Adrenal gland (tissue), 12 donors: ENCODE results near the gene ZSCAN9. TPM values are rescaled to one million over a fixed set of nuclear protein-coding genes. Genes with fewer than 3 reads are reported as not detected.

Experiments
- DNase-seq, 7 donors: peaks; one replicate each; pipeline ENCODE4 v3.0.0-alpha.2; 2019 to 2020
- H3K27ac ChIP-seq, 5 donors: fragments of 200-600 bp; sonication (generic) in 4 of 5; 1 replicate in 3 of 5; 2 replicates in 2 of 5; pipeline versions ENCODE4 v1.5.1 to v1.8.0; 2016 to 2020; ENCODE audit warnings: mild to moderate bottlenecking in 1 of 5
- H3K27me3 ChIP-seq: fragments of 200-600 bp; 2 replicates; pipeline ENCODE4 v1.8.0; 2021
- H3K36me3 ChIP-seq, 2 donors: fragments of 200-600 bp; replicated peaks in 1 of 2; 1 replicate in 1 of 2; 2 replicates in 1 of 2; pipeline versions ENCODE4 v1.5.1 to v1.8.0; 2018 to 2022
- H3K4me1 ChIP-seq, 2 donors: fragments of 200-600 bp; replicated peaks in 1 of 2; 1 replicate in 1 of 2; 2 replicates in 1 of 2; pipeline versions ENCODE4 v1.5.1 to v1.8.0; 2018 to 2021
- H3K4me3 ChIP-seq, 4 donors: fragments of 200-600 bp; sonication (generic) in 3 of 4; one replicate each; pipeline ENCODE4 v1.5.1; 2016 to 2018
- H3K9me3 ChIP-seq, 3 donors: fragments of 200-600 bp; sonication (generic) in 1 of 3; replicated peaks in 1 of 3; 1 replicate in 2 of 3; 2 replicates in 1 of 3; pipeline versions ENCODE4 v1.5.1 to v1.8.0; 2016 to 2021
- CTCF ChIP-seq, 6 experiments: fragments of 450-650 bp in 4 of 6; fragments of 200-600 bp in 2 of 6; sonication (generic) in 1 of 6; IDR thresholded peaks; 1 replicate in 5 of 6; 2 replicates in 1 of 6; pipeline versions ENCODE4 v1.5.1 to v1.8.0; 2016 to 2021; ENCODE audit warnings: antibody characterized with exemption in 6 of 6, mild to moderate bottlenecking in 2 of 6, moderate library complexity in 1 of 6
- POLR2A ChIP-seq, 2 donors: fragments of 450-650 bp; IDR thresholded peaks; one replicate each; pipeline ENCODE4 v1.6.1; 2017; ENCODE audit warnings: antibody characterized with exemption in 2 of 2, mild to moderate bottlenecking in 2 of 2, moderate library complexity in 1 of 2
- WGBS, 4 donors: extraction: QIAGEN DNeasy Blood & Tissue Kit in 2 of 4; methylation state at CpG; one replicate each; pipeline versions ENCODE4 v1.1.5 to v1.1.7; 2013 to 2017; 5-methylcytosine and 5-hydroxymethylcytosine counted together
- intact Hi-C, 2 donors: fragments of 100-400 bp; cut with DNase I; formaldehyde crosslinking; loops; one replicate each; pipeline versions ENCODE4 v1.14.1 to v1.15.0; 2022 to 2023
- polyA plus RNA-seq, 3 donors: library from polyadenylated mRNA; stranded (reverse); fragments of 200-250 nt in 2 of 3; fragments of 350-450 nt in 1 of 3; fragmentation: Illumina TruSeq in 1 of 3; extraction: RNeasy Lipid Tissue Mini Kit (QIAGEN cat#74804) in 1 of 3; gene quantifications; one replicate each; pipeline ENCODE4 v1.2.3, GENCODE V29; 2013 to 2014
- total RNA-seq, 9 donors: library from RNA; depleted of rRNA in 4 of 9; stranded (reverse); fragments of >200 nt in 4 of 9; fragments of 120-200 nt in 1 of 9; fragmentation: NEBNext Ultra II Directional in 1 of 9; extraction: Animal tissue kit (Norgen Biotek cat#: 25700) in 1 of 9; gene quantifications; one replicate each; pipeline versions ENCODE4 v1.1.0 to v1.2.4, GENCODE V29; 2013 to 2023
- donor health status: healthy with polysubstance abuse.
- donor health status: Bipolar disorder and iron deficiency.
- donor health status: DM: yes; HTN: yes; CAD: no.
- donor health status: DM: no; HTN: no; CAD: no.
- donor health status: DM: no; HTN: no; CAD: no.
- donor health status: DM: yes; HTN: yes; CAD: no.

ZSCAN9 gene
- total and polyA plus RNA-seq, 12 donors: 1.8 to 30.8 (median 11.7) TPM

DNA sequence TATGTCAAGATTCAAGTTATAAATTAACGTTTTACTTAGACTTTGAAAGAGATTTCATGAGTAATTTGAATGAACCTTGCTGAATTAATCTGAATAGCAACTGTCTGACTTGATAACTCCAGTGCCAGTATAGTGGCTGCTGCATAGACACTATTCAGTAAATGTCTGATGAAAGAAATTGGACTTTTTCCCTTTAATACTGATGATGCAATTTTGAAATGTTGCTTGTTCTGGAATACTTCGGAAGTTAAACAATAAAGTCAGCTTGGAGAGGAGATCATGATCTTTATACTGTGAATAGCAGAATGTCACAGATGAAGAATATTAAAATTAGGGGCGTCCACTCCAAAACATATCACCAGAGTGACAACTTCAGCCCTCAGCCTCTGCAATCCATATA lies 52.7 kb downstream of the ZSCAN9 start:
- TF ChIP-seq POLR2A (IDR thresholded peaks at IDR 0.05): no peak
- no peak for TF ChIP-seq CTCF (IDR thresholded peaks at IDR 0.05)
- intact Hi-C loops: no loop called here
- H3K4me1 ChIP-seq: peaks cover 0 to 22% of the 10 kb centered on the region in 2 donors
- H3K9me3 ChIP-seq: no peaks in the 10 kb centered on the region
- WGBS, 4 donors: 73 to 79% (median 78%) methylated on average over 3 of the region's 3 CpGs
- no peak overlapping the region for H3K27ac ChIP-seq
- H3K4me3 ChIP-seq: no peak overlapping the region
- no peaks in the 10 kb centered on the region for H3K27me3 ChIP-seq
- no peak for DNase-seq
- peaks cover 0 to 44% of the 10 kb centered on the region in 2 donors for H3K36me3 ChIP-seq

DNA sequence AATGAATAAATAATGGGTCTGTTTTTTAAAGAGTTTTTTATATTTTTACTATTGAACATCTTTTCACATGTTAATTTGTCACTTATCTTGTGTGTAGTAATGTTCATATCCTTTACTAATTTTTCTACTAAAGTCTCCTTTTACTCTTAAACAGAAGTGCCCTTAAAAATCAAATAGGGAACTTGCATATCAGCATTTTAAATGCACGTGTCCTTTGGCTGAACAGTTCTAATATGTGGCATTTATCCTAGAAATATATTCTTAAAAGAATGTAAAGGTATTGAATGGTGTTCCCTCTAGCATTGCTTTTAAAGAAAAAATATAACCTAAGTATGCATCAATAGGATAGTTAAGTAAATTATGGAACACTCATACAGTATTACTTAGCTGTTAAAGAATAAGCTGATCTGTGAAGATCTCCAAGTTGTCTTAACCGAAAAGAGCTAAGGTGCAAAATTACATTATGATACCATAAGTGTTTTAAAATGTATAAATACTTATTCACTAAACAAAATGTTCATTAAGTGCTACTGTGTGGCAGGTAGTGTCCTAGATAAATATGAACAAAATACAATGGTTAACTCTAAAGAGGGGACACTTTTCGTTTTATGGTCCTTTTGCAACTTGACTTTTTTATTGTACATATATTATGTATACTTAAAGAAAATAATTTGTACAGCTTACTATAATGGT lies 55.7 kb downstream of the ZSCAN9 start:
- H3K27me3 ChIP-seq: no peaks in the 10 kb centered on the region
- peaks cover 0 to 28% of the 10 kb centered on the region in 2 donors for H3K36me3 ChIP-seq
- WGBS, 4 donors: 41 to 45% (median 43%) methylated on average over 3 of the region's 3 CpGs
- no peak overlapping the region for H3K27ac ChIP-seq
- DNase-seq: no peak
- H3K4me3 ChIP-seq: peak overlapping the region in 2 of 4 donors; percentile 71 to 74
- H3K4me1 ChIP-seq: peaks cover 0 to 17% of the 10 kb centered on the region in 2 donors
- no peak for TF ChIP-seq POLR2A (IDR thresholded peaks at IDR 0.05)
- no peak for TF ChIP-seq CTCF (IDR thresholded peaks at IDR 0.05)
- intact Hi-C loops: loop anchor here in 1 of 2 donors (10.0 kb wide), 1 partner anchor 74 kb away; no protein-coding TSS in a partner anchor
- no peaks in the 10 kb centered on the region for H3K9me3 ChIP-seq

DNA sequence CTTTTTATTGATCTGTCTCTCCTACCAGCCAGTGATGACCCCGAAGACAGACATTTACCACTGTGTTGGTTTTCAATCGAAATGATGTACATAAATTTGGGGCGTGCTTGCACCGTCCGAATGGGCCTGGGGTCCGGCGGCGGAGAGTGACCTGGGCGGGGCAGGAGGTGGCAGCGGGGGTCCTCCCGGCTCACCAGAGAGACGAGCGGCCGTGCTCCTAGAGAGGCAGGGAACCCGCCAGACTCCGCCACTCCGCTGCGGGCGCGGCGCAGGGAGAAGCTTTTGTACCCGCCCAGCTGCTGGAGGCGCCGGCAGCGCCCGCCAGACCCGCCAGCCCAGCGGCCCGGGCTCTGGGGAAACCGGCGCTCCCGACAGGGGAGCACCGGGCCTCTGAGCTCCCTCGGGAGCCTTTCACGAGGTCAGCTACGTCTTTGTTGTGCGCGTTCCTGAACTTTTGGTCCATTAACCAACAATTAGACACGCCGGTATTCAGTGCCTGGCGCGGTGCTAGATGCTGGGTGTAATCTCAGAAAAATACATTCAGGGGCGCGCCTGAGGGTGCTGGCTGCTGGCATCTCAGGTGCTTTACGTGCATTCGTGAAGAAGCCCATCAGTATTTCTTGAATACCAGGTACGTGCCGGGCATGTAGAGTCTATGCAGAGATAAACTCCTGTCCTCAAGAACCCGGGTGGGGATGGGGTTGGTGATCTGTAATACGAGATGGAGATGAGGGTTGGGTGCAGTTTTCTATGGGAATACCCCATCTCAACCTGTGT lies 56.4 kb downstream of the ZSCAN9 start, which contains the start of gene PGBD1:
PGBD1 (plus strand) TSS at position 285 of the 777 bp plus-strand sequence. CDS start 2,242 bp downstream, outside the sequence.
- WGBS, 4 donors: 0 to 3% (median 1%) methylated on average over 17 to 50 of the region's 50 CpGs
- TF ChIP-seq CTCF (IDR thresholded peaks at IDR 0.05): no peak
- peak; percentile 18 to 32 for TF ChIP-seq POLR2A (IDR thresholded peaks at IDR 0.05)
- peak; percentile 61 to 74 (median 65) for DNase-seq
- peak within 1 kb of the TSS in 3 of 4 donors; percentile 25 to 74 (median 71) for H3K4me3 ChIP-seq
- peaks cover 0 to 23% of the 10 kb centered on the region in 2 donors for H3K36me3 ChIP-seq
- intact Hi-C loops: loop anchor here in 1 of 2 donors (10.0 kb wide), 1 partner anchor 73 kb away; no protein-coding TSS in a partner anchor
- no peaks in the 10 kb centered on the region for H3K27me3 ChIP-seq
- peak within 1 kb of the TSS in 2 of 5 donors; percentile 11 to 24 for H3K27ac ChIP-seq
- peaks cover 0 to 17% of the 10 kb centered on the region in 2 donors for H3K4me1 ChIP-seq
- no peaks in the 10 kb centered on the region for H3K9me3 ChIP-seq

- peaks cover 0 to 17% of the 10 kb centered on the region in 2 donors for H3K4me1 ChIP-seq
- intact Hi-C loops: loop anchor here in 1 of 2 donors (10.0 kb wide), 1 partner anchor 72 kb away; no protein-coding TSS in a partner anchor
- H3K36me3 ChIP-seq: peaks cover 0 to 25% of the 10 kb centered on the region in 2 donors
- DNase-seq: no peak
- no peaks in the 10 kb centered on the region for H3K9me3 ChIP-seq
- H3K27me3 ChIP-seq: no peaks in the 10 kb centered on the region
- H3K4me3 ChIP-seq: peak overlapping the region in 1 of 4 donors; percentile 74
- TF ChIP-seq CTCF (IDR thresholded peaks at IDR 0.05): no peak
- no peak for TF ChIP-seq POLR2A (IDR thresholded peaks at IDR 0.05)
- WGBS, 4 donors: 97 to 100% (median 99%) methylated on average over 2 of the region's 2 CpGs
- H3K27ac ChIP-seq: no peak overlapping the region
Observed at GRCh38 chr6:28282926-28283325, 57.9 kb downstream of the ZSCAN9 start.
